RWPE1 (cell line): ENCODE data around the gene ADPGK.

ENCODE experiments used
- CTCF ChIA-PET: fragments of 350-600 bp; sonication (Branson Sonifier 250); formaldehyde crosslinking; extraction: SDS; loops from one replicate; lab custom pipeline; 2021; lab: Yijun Ruan, JAX
- POLR2A ChIA-PET: fragments of 400-600 bp; formaldehyde crosslinking; extraction: SDS; loops from one replicate; lab custom pipeline; 2020; ENCODE audit warnings: antibody characterized with exemption; ENCODE audit not compliant: low non-redundant PET; lab: Yijun Ruan, JAX
- DNase-seq: peaks from one replicate; pipeline ENCODE4 v3.0.0; 2012; ENCODE audit warnings: low spot score
- H3K27ac ChIP-seq: fragments of 450-650 bp; 2 replicates; pipeline ENCODE4 v1.5.1; 2017
- TF ChIP-seq, protein P1 (sequence below): fragments of 450-650 bp; conservative IDR thresholded peaks from 2 replicates; pipeline ENCODE4 v1.5.1; 2017; ENCODE audit warnings: low read depth, mild to moderate bottlenecking

ADPGK gene

DNA sequence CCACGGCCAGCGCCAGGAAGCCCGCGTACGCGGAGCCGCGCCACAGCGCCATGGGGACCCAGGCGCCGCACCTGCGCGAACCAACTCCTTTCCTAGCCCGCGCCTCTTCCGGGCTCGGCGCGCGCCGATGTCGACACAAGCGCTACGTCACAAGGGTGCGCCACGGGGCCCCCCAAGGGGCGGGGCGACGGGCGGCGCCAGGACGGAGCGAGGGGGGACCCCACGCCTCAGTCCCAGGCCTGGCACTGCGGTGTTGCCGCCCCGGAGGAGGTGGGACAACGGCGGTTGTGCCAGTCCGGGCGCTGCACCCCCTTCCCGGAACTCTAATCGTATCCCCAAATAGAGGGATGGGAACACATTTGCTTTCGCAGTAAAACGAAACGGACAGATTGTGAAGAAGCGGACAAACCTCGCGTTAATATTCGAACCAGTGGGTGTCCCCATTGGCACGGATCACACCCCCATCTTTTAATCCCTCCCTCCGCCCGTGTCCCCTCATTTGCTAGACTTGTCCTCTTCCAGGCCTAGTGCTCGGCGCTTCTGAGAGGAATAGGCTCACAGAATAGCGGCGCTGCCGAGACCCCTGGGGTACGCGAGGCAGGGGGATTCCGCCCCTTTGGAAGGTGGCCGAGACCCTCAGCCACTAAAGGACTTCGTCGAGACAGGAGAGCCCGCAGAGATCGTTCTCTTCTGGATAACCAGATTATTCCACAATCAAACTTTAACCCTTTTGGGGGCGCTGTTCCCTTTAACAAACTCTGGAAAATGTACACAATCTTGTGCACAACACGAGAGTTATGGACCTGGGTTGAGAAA lies at the start of gene ADPGK:
ADPGK (minus strand) TSS at position 119 of the 816 bp plus-strand sequence; CDS start at position 52, 67 bp downstream.
- peak; percentile 98 for DNase-seq
- peak within 1 kb of the TSS; percentile 92 for H3K27ac ChIP-seq
- POLR2A ChIA-PET, result no interaction called here
- CTCF ChIA-PET, result interaction anchor here (0.5 to 1.0 kb wide), 3 partner anchors 62 to 269 kb away, joined by 3 read pairs; no protein-coding TSS in a partner anchor
- TF ChIP-seq, protein P1, sequence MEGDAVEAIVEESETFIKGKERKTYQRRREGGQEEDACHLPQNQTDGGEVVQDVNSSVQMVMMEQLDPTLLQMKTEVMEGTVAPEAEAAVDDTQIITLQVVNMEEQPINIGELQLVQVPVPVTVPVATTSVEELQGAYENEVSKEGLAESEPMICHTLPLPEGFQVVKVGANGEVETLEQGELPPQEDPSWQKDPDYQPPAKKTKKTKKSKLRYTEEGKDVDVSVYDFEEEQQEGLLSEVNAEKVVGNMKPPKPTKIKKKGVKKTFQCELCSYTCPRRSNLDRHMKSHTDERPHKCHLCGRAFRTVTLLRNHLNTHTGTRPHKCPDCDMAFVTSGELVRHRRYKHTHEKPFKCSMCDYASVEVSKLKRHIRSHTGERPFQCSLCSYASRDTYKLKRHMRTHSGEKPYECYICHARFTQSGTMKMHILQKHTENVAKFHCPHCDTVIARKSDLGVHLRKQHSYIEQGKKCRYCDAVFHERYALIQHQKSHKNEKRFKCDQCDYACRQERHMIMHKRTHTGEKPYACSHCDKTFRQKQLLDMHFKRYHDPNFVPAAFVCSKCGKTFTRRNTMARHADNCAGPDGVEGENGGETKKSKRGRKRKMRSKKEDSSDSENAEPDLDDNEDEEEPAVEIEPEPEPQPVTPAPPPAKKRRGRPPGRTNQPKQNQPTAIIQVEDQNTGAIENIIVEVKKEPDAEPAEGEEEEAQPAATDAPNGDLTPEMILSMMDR, result peak; percentile 71

- H3K27ac ChIP-seq, result no peak overlapping the region
- CTCF ChIA-PET, result interaction anchor here (0.7 kb wide), 2 partner anchors 114 to 378 kb away, joined by 3 read pairs; no protein-coding TSS in a partner anchor
- TF ChIP-seq, protein P1, result no peak
- POLR2A ChIA-PET, result no interaction called here
- no peak for DNase-seq
Measured at GRCh38 chr15:72827226-72827625, 43.7 kb upstream of the ADPGK start.

DNA sequence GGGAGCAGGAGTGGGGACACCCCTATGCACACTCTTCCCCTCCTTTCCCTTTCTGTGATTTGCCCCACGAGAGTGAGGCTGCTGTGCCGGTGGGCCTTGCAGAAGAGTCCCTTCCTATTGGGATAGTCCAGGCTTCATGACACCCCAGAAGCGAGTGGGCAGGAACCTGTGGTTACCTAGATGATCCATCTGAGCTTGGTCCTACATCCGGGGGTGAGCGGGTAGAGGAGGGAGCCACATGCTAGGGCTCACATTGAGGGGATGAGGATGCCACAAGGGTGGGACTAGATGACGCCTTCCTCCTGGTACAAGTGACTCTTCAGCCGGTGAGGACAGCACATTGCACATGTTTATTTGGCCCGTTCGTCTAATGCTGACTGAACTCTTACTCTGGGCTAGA lies 43.1 kb upstream of the ADPGK start:
- TF ChIP-seq, protein P1, result no peak
- ChIA-PET POLR2A (no interaction called here), CTCF (interaction anchor here (0.7 kb wide), 1 partner anchor 378 kb away, joined by 3 read pairs; no protein-coding TSS in a partner anchor)
- DNase-seq, result no peak
- H3K27ac ChIP-seq, result no peak overlapping the region

DNA sequence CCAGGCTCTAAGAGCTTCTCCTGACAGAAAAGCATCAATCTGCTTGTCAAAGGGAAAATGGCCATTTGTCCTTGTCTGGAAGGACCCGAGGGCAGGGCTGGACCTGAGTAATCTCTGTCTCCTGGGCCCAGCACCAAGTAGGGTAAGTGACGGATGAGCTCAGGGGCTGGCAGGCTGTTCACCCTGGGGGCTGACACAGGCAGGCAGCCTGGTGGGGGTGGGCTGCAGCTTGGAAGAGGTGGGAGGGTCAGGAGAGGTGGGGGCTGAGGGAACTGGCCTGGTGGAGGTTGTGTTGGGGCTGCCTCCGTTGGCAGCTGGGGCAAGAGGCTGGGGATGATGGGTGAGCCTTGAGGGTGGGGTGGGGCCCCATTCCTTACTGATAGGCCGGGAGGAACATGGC lies 42.3 kb upstream of the ADPGK start:
- CTCF ChIA-PET, result no interaction called here
- POLR2A ChIA-PET, result no interaction called here
- no peak overlapping the region for H3K27ac ChIP-seq
- TF ChIP-seq, protein P1, result no peak
- DNase-seq, result no peak

DNA sequence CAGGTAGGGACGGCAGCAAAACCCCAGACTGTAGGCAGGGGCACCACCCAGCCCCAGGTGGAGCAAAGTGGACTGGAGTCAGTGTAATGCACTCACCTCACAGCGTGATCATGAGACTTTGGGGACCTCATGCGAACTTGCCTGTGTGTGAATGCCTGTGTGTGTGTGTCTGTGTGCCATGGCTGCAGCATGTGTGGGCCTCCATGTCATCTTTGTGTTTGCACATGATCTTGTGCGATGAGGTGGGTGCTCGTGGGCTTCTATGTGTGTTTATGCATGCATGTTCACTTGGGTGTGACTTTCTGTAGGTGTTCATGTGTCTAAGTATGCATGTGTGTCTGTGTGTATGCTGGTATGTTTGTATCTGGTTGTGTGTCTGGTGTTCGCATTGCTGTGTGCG lies 41.2 kb upstream of the ADPGK start:
- no peak overlapping the region for H3K27ac ChIP-seq
- TF ChIP-seq, protein P1, result no peak
- no peak for DNase-seq
- ChIA-PET POLR2A (no interaction called here), CTCF (no interaction called here)

GRCh38 chr15:72824112-72824511 lies 40.6 kb upstream of the ADPGK start:
- ChIA-PET POLR2A (no interaction called here), CTCF (interaction anchor here (0.8 kb wide), 1 partner anchor 11 kb away, joined by 3 read pairs; no protein-coding TSS in a partner anchor)

More at GRCh38 chr15:72824112-72824511, 40.6 kb upstream of the ADPGK start:
- H3K27ac ChIP-seq, result no peak overlapping the region
- TF ChIP-seq, protein P1, result no peak
- no peak for DNase-seq
